ENCODE results near the gene SYT6. TPM values are rescaled to one million over a fixed set of nuclear protein-coding genes. Genes with fewer than 3 reads are reported as not detected.

Gene SYT6
- total and polyA plus RNA-seq, 10 of the 15 experiments (the other 5 are each of a cell fraction or from before 2014, with no cell fraction given), result 0.05 to 0.39 TPM; not detected in 8

Other genes with a start within 250 kb of the SYT6 start
- gene AP4B1, start 249.1 kb downstream of the SYT6 start, total RNA-seq (2014; rRNA removed), result 33.5 and 37.3 TPM in 2 replicates
- 29.3 and 29.7 TPM in 2 replicates for gene AP4B1, start 249.1 kb downstream of the SYT6 start, total RNA-seq (2014; rRNA removed; fragmentation: Illumina TruSeq; extraction: Trizol)
- 23.8 and 30.7 TPM in 2 replicates for gene AP4B1, start 249.1 kb downstream of the SYT6 start, total RNA-seq (2021)
- 61.0 and 77.0 TPM in 2 replicates for gene AP4B1, start 249.1 kb downstream of the SYT6 start, polyA plus RNA-seq (2011; rRNA removed)
- 36.7 and 44.0 TPM in 2 replicates for gene AP4B1, start 249.1 kb downstream of the SYT6 start, polyA plus RNA-seq (2014; fragmentation: Illumina TruSeq; extraction: Trizol)
- 10 to 100 TPM; 27.2 to 29.0 TPM for gene AP4B1, start 249.1 kb downstream of the SYT6 start, polyA plus RNA-seq (2014; fragmentation: Nextera tagmentation; extraction: Ambion mirVana)
- 31.2 and 40.7 TPM in 2 replicates for gene AP4B1, start 249.1 kb downstream of the SYT6 start, polyA plus RNA-seq (2014; rRNA removed)
- 10 to 100 TPM; 32.6 to 38.1 TPM for gene AP4B1, start 249.1 kb downstream of the SYT6 start, polyA plus RNA-seq (2016; fragmentation: Nextera tagmentation; extraction: Ambion mirVana)
- gene DCLRE1B, start 248.5 kb downstream of the SYT6 start, total RNA-seq (2014; rRNA removed), result 13.5 and 13.8 TPM in 2 replicates
- gene DCLRE1B, start 248.5 kb downstream of the SYT6 start, total RNA-seq (2014; rRNA removed; fragmentation: Illumina TruSeq; extraction: Trizol), result 11.9 and 12.8 TPM in 2 replicates
- gene DCLRE1B, start 248.5 kb downstream of the SYT6 start, total RNA-seq (2021), result 13.6 and 14.3 TPM in 2 replicates
- 5.5 and 7.4 TPM in 2 replicates for gene DCLRE1B, start 248.5 kb downstream of the SYT6 start, polyA plus RNA-seq (2011; rRNA removed)
- 13.3 and 15.6 TPM in 2 replicates for gene DCLRE1B, start 248.5 kb downstream of the SYT6 start, polyA plus RNA-seq (2014; fragmentation: Illumina TruSeq; extraction: Trizol)
- gene DCLRE1B, start 248.5 kb downstream of the SYT6 start, polyA plus RNA-seq (2014; fragmentation: Nextera tagmentation; extraction: Ambion mirVana), result 1 to 10 TPM; 5.4 to 7.4 TPM
- 10.3 and 13.0 TPM in 2 replicates for gene DCLRE1B, start 248.5 kb downstream of the SYT6 start, polyA plus RNA-seq (2014; rRNA removed)
- gene DCLRE1B, start 248.5 kb downstream of the SYT6 start, polyA plus RNA-seq (2016; fragmentation: Nextera tagmentation; extraction: Ambion mirVana), result 10 to 100 TPM; 16.5 to 18.3 TPM
- gene HIPK1, start 224.5 kb downstream of the SYT6 start, total RNA-seq (2014; rRNA removed), result 14.3 and 16.1 TPM in 2 replicates
- gene HIPK1, start 224.5 kb downstream of the SYT6 start, total RNA-seq (2014; rRNA removed; fragmentation: Illumina TruSeq; extraction: Trizol), result 10.4 and 11.6 TPM in 2 replicates
- 26.5 and 28.0 TPM in 2 replicates for gene HIPK1, start 224.5 kb downstream of the SYT6 start, total RNA-seq (2021)
- gene HIPK1, start 224.5 kb downstream of the SYT6 start, polyA plus RNA-seq (2011; rRNA removed), result 26.9 and 33.9 TPM in 2 replicates
- gene HIPK1, start 224.5 kb downstream of the SYT6 start, polyA plus RNA-seq (2014; fragmentation: Illumina TruSeq; extraction: Trizol), result 17.5 and 26.6 TPM in 2 replicates
- 1 to 10 TPM; 4.2 to 4.5 TPM for gene HIPK1, start 224.5 kb downstream of the SYT6 start, polyA plus RNA-seq (2014; fragmentation: Nextera tagmentation; extraction: Ambion mirVana)
- 12.5 and 13.4 TPM in 2 replicates for gene HIPK1, start 224.5 kb downstream of the SYT6 start, polyA plus RNA-seq (2014; rRNA removed)
- gene HIPK1, start 224.5 kb downstream of the SYT6 start, polyA plus RNA-seq (2016; fragmentation: Nextera tagmentation; extraction: Ambion mirVana), result 1 to 10 TPM; 4.8 to 6.1 TPM
- not detected in 2 replicates for gene OLFML3, start 174.4 kb downstream of the SYT6 start, total RNA-seq (2014; rRNA removed)
- gene OLFML3, start 174.4 kb downstream of the SYT6 start, total RNA-seq (2014; rRNA removed; fragmentation: Illumina TruSeq; extraction: Trizol), result not detected in 2 replicates
- 0.11 TPM in 1 of 2 replicates, not detected in the other for gene OLFML3, start 174.4 kb downstream of the SYT6 start, total RNA-seq (2021)
- gene OLFML3, start 174.4 kb downstream of the SYT6 start, polyA plus RNA-seq (2011; rRNA removed), result not detected in 2 replicates
- gene OLFML3, start 174.4 kb downstream of the SYT6 start, polyA plus RNA-seq (2014; fragmentation: Illumina TruSeq; extraction: Trizol), result 0.03 TPM in 1 of 2 replicates, not detected in the other
- not detected for gene OLFML3, start 174.4 kb downstream of the SYT6 start, polyA plus RNA-seq (2014; fragmentation: Nextera tagmentation; extraction: Ambion mirVana)
- not detected in 2 replicates for gene OLFML3, start 174.4 kb downstream of the SYT6 start, polyA plus RNA-seq (2014; rRNA removed)
- not detected for gene OLFML3, start 174.4 kb downstream of the SYT6 start, polyA plus RNA-seq (2016; fragmentation: Nextera tagmentation; extraction: Ambion mirVana)

Measured in GM12878 (cell line).